Measurements from ENCODE around the gene CLN5. TPM values are rescaled to one million over a fixed set of nuclear protein-coding genes. Genes with fewer than 3 reads are reported as not detected.

CLN5 gene
- polyA plus RNA-seq, 12 donors, result 13.2 to 25.2 (median 20.8) TPM; not detected in 1

DNA sequence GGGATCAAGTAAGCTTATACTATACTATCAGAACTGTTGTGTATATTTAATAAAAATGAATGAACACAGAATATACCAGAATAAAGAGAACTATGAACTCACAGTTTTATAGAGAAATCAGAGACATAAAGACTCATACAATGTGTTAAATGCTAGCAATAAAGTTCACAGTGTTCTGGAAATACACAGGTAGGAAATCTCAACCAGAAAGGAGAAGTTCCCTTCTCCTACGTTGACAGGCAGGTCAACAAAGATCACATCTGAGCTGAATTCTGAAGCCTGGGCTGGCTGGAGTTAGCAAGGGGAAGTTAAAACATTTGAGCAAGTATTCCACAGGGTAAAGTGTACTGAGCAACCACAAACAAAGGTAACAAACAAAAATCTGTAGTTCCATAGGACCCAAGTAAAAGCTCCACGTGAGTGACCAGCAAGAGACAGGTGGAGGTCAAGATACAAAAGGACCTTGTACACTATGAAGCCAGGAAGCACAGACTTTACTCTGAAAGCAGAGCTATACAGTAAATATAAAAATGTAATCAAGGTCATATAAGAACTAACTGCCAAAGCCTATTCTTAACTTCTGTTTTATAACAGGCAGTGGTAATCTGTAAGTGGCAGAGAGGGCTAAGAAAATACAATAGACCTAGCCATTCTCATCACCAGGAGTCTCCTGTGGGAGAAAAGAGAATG lies 22.1 kb downstream of the CLN5 start:
- DNase-seq, result no peak

DNA sequence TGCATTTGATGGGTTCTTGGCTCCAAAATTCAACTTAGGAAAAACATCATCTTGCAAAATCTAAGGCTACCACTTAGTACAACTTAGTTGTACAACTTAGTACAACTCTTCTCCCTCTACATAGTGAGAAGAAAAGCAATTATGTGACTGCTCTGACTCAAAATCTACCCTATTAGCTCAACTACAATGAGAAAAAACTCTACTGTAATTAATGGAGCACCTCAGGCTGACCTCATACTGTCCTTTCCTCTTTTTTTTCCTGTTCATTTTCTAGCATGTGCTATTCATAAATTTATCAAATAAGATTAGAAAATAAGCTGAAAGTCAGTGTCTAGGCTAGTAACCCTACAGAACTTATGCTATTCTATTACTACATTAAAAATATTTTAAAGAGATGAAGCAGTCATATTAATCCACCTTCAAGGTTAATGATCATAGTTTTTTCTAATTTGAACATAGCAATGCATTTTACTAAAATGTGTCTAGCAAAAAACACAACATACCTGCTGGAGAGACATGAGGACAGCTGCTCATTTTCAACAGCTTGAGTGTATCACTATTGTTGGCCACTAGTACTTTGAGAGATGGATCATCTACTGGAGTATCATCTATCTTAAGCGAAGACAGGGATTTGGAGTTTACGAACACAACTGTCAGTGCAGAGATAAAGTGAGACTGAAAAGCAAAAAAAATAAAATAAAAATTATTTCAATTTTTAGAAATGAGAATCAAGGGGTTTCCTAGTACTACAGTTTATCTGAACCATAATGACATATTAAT lies 23.2 kb downstream of the CLN5 start:
- DNase-seq, result no peak

DNA sequence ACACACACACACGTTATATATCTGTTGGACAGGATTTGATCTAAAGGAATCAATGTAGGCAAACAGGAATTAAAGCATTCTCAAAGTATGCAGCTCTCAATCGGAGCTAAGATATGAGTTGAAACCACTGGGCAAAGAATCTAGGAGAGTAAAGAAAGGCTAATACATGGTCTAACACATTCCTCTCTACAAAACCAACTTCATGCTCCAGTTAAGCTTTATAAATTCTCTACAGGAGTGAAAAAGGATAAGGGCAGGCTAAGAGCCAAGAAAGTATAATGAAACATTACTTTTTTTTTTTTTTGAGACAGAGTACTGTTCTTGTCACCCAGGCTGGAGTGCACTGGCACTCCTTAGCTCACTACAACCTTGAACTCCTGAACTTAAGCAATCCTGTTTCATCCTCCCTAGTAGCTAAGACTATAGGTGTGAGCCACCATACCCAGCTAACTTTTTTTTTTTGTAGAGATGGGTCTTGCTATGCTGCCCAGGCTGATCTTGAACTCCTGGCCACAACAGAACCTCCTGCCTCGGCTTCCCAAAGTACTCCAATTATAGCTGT lies 24.5 kb downstream of the CLN5 start:
- DNase-seq, result no peak

DNA sequence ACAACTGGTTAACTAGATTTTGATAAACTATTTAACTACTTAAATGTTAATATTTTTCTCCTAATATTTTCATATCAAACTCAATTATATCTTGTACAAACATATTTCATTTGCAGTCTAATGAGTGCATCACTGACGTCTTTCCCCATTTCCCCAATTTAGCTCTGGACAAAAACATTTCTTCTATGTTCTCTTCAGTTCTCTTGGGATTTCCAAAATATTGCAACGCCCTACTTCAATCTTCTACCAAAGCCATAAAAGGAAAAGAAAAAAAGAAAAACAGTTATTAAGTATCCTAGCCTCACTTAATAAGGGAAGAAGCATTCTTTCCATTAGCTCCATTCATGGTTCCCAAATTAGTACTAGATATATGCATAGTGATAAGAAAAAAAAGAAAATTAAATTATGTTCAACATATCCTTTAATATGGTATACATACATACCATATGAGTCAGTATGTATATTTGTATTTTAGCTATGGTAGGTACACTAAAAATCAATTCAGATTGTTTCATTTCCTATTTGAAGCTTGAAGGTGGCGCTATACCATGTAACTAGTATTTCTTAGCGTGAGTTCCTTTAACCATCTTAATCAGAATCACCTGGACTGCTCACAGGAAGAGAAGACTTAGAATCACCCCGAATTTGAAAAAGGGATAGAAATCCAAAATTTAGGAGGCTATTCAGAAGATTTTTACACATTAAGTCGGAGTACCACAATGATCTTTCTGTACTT lies 25.2 kb downstream of the CLN5 start:
- no peak for DNase-seq

DNA sequence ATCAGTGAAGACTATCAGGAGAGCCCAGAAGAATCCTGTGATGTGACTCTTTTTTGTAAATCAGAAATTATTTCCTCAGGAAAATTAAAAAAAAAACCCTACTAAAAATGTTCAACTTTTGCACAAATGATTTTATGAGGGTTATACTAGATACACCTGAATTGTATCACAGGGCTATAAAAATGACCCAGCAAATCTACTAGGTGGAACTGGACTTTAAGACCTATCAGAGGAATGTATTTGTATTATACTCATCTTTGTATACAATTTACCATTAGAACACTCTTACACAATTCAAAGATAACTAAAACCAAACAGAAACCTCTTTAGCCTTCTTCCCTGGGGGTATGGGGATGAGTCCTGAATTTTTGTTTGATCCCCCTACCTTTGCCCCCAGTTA lies 27.9 kb downstream of the CLN5 start:
- no peak for DNase-seq

DNA sequence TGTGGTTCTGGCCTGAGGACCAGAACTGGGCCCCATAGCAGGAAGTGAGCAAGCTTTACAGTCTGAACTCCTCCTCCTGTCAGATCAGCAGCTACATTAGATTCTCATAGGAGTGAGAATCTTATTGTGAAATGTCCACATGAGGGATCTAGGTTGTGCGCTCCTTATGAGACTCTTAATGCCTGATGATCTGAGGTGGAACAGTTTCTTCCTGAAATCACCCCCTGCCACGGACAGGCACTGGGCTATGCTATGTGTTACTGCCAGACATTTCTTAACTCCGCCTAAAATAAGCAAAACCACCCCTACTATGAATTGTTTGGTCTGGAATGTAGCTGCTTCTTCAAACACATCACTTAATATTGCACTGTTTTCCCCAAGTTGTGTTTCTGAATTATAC lies 30.5 kb downstream of the CLN5 start:
- no peak for DNase-seq

DNA sequence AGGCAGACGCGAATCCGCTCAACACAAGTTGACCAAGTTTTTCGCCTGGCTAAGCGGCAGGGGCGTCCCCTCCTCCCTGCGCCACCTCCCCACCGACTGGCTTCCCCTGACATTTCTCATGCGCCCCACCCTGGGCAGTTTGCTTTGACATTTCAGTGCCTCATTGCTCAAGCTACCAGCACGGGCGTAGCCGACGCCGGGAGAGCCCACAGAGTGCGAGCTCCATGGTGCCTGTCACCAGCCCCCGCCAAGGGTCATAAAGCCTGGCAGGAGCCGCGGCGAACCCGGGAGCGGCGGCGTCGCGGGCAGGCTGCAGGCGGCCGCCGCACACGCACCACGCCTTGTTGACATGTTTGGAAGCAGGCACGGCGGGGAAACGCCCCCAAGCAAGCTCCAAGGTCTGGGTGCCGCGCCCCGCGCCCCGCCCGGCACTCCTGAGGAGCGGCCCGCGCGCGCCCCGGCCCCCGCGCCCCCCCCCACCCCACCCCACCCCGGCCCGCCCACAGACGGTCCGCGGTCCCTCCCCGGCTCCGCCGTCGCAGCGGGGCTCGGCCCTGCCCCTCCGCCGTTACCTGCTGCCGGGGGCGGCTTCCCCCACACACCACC lies 34.5 kb downstream of the CLN5 start:
- DNase-seq, result peak; percentile 51

DNA sequence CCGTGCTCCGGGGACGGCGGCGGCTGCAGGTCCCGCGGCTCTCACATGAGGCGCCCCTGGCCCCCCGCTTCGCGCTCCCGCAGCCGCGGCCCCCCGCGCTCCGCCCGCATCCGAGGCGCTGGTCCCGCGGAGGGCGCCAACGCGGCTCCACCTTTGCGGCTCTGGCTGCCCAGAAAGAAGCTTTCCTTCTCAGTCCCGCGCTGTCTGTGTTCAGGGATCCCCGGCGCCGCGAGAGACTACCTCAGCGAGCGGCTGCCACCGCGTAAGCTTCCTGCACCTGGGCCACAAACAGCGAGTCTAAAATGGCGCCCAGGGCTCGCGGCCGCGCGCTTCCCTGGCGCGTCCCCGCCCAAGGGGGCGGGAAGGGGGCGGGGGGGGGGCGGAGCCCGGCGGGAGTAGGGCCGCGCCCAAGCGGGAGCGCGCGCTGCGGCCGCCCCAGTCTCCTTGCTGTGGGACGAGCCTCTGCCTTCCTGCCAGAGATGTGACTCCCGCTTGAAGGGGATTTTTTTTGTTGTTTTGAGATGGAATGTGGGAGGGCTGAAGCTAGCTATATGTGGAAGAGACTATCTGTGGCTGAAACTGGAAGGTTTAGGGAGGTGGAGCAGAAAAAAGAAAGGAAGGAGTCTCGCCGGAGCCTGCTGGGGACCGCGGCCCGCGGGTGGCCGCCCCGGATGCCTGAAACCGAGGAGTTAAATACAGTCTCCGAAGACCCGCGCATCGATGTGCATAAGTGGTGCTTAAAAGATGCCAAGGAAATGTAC lies 35.2 kb downstream of the CLN5 start, which contains the start of gene FBXL3:
TSS of gene FBXL3 (minus strand) at position 299 of the 761 bp plus-strand sequence. CDS start 5,299 bp downstream, outside the sequence.
- peak; percentile 89 for DNase-seq

DNA sequence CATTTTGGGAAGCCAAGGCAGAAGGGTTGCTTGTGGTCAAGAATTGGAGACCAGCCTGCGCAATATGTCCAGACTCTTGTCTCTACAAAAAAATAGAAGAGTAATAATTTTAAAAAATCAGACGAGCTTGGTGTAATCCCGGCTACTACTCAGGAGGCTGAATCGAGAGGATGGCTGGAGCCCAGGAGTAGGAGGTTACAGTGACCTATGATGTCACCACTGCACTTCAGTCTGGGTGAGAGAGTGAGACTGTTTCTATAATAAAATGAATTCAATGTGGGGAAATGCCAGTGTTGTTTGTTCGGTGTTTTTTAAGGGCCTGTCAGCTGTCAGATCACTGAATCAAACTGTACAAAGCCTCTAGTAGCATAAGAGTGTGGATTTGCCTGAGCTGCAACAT lies 36.3 kb downstream of the CLN5 start:
- no peak for DNase-seq

DNA sequence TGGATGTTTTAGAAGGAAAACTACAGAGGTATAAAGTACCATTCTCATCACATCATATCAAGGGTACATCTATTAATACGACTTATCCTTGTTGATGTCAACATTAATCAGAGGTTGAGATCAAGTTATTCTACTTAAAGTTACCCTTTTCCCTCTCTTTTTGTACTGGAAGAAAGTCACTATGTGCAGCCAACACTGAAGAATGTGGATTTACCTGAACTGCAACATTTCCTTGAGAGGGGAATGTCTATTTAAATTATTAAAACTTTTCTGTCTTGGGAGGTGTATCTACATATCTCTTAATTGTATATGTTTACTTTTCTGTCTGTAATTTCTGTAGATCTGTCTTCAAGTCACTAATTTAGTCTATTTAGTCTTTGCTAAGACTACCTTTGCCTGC lies 37.6 kb downstream of the CLN5 start:
- no peak for DNase-seq

DNA sequence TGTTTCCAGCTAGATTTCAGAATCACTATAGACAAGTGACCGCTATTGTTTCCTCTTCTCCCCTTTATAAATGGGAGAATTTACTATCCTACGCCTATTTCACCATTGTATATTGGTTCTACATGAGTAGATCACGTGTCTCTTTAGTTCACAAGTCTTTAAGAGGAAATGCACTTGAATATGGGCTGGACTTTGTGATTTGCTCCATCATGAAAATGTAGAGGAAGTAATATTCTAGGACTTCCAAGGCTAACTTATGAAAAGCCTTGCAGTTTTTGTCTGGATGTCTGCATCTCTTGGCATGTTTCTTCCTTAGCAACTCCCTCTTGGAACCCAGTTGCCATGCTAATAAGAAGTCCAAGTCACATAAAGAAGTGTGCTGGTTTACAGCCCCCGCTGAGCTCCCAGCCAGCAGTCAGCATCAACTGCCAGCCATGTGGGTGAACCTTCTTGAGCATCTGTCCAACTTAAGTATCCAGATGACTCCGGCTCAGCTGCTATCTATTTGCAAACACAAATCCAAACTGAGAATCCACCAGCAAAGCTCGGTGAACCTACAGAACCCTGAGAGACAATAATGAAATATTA lies 39.9 kb downstream of the CLN5 start:
- no peak for DNase-seq

DNA sequence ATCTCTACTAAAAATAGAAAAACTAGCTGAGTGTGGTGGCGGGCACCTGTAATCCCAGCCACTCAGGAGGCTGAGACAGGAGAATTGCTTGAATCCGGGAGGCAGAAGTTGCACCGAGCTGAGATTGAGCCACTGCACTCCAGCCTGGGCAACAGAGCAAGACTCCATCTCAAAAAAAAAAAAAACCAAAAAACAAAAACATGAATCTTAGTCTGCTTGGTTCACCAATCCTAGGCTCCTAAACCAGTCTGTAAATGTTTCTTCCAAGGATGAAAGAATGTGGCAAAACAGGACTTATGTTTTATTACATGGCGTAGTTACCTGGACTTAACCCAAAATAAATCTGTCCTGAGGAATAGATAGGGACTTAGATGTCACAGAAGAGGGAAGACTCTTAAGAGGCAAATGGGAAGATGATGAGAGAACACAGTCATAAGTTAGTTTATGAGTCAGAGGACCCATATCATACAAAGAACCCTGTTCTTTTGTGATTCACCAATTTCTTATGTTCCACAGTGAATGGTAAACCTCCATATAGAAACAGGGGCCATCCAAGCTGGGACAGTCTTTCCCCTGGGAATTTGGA lies 41.9 kb downstream of the CLN5 start:
- DNase-seq, result no peak

DNA sequence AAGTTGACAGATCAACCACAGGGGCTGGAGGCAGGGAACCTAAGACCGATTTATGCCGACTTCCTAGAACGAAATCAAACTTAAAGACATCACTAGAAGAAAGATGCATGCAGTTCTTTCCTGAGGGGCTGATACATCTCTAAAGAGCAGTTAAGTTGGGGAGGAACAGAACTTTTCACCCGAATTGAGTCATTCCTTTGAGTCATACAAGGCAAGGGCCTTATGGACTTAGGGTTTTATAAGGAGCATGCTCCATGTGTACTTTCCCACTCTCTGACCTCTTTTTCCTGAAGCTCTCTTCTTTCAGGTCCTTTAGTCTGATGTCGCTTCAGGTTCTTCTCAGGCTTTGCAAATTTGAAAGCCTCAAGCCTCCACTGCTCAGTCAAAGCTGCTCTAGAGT lies 43.0 kb downstream of the CLN5 start:
- DNase-seq, result no peak

DNA sequence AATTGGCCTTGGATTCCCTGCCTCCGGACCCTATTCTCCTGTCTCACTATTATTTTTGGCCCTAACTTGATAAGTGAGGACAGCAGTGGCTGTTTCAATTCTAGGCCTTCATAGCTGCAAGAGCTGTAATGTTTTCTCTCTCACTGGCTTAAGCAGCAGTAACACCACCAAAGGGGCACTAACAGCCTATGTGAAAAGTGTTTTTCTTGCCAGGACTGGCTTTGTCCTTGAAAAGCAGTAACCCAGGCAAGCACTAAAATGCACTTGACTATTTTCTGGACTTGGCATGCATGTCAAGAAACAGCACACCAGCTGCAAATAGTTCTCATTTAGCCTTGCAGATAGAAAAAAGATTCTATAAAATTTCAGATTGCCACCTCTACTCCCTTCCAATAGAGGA lies 44.4 kb downstream of the CLN5 start:
- no peak for DNase-seq

DNA sequence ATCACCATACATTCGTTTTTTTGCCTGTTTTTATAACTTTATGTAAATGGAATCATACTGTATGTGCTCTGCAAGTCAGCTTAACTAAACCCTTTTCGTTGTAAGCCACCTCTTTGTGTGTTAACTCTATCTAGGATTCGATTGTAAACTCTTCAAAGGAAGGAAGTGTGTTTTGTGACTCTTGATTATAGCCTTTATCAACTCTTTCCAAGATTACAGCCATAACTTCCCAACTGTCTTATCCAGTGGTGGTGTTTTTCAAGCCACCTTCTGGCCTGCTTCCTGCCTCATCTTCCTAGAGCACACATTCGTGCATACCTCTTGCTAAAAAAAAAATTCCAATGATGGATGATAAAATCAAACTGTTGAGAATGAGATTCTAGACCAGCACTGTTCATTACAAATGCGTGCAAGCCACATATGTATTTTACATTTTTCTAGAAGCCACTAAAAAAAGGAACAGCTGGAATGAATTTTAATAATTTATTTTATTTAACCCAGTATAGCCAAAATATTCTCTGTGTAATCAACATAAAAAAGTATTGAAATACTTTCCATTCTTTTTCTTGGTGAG lies 47.1 kb downstream of the CLN5 start:
- no peak for DNase-seq

DNA sequence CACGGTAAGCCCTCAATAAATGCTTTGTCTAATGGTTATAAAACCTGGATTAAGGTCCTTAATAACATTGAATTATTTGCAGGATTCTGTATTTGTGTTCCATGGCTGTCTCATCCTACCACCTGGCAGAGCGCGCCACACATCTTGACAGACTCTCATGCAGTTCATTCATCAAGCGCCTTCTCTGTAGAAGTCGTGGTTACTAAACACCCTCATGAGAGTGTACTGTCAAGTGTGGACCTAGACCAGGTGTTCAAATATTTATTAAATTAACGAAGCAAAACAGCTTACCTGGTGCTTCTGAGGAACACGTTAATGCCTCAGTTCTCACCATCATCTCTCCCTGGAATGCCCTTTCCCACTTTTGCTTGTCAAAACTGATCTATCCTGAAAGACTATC lies 48.2 kb downstream of the CLN5 start:
- no peak for DNase-seq

DNA sequence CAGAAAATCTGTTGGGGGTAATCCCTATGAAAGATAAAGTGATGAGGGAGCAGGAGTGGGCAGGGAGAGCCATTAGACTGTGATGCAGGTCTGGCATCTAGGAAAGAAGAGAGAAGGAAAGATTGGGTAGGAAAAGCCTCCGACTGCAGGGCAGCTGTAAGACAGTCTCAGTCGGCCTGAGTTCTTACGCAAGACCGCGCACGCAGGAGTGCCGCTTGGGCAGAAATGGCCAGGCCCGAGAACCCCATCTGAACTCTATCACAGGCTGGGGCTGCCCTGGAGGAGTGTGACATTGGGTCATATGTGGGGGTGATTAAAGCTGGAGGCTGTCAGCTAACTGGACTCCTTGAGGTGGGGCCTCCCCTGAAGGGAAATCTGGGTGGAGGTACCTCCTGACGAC lies 49.0 kb downstream of the CLN5 start:
- DNase-seq, result no peak

DNA sequence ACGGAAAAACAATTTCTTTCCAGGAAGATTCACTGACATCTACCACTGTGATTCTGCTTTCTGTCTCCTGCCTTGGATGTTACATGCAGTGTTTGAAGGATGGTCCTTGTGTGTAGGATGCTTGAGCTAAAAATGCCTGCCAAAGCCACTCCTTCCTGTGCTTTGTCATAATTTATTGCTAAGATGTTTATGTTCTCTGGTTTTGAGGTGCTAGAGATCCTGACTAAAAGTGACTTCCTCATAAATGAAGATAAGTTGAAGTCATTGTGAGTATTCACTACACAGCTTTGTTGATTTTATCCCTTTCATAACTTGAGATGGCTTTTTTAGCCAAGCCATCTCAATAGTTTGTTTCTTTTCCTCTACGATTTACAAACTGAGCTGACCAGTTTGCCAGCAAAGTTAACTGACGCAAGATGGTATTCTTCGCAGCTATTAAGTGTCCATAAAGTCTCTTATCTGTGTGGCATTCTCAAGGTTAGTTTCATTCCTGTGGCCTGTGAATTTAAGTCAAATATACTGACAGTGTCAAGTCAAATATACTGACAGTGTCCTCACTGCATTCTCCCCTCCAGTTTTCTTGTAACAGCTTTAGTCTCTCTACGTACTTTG lies 50.8 kb downstream of the CLN5 start:
- DNase-seq, result no peak

DNA sequence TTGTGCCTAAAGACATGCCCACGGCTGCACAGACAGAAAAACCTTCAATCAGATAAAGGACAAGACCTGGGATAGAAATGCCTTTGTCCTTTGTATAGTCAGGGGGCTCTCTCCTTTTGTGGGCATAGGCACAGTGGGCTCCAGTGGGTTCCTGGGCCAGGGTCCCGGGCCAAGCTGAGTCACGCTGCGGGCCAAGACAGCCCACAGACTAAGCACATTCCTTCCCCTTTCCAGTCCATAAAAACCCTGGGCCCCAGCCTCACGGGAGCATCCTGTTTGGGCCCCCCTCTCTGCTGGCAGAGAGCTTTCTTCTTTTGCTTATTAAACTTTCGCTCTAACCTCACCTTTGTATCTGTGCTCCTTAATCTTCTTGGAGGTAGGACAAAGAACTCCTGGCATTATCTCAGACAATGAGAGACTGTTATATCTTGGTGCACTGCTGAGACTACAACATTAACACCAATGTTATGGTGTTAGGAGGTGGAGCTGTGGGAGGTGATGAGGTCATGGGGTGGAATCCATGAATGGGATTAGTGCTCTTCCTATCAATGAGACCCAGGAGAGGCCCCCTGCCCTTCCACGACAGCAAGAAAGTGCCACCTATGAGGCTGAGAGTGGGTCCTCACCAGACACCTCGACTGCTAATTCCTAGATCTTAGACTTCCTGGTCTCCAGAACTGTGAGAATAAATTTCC lies 55.9 kb downstream of the CLN5 start:
- DNase-seq, result no peak
